Stomach (tissue), 9 donors: ENCODE data around the gene NFIX. TPM values are rescaled to one million over a fixed set of nuclear protein-coding genes. Genes with fewer than 3 reads are reported as not detected.

Experiments used
- DNase-seq, 2 donors: peaks; one replicate each; pipeline versions ENCODE4 v3.0.0 to v3.0.0-alpha.2; 2013 to 2019
- H3K27ac ChIP-seq, 5 donors: fragments of 200-600 bp in 4 of 5; sonication (generic) in 4 of 5; one replicate each; pipeline ENCODE4 v1.5.1; 2013 to 2019; ENCODE audit warnings: mild to moderate bottlenecking in 1 of 5, moderate library complexity in 1 of 5
- H3K27me3 ChIP-seq, 3 donors: fragments of 200-600 bp; sonication (generic); one replicate each; pipeline ENCODE4 v1.5.1; 2017 to 2019; ENCODE audit warnings: mixed run types in 1 of 3
- H3K36me3 ChIP-seq, 4 donors: fragments of 200-600 bp; sonication (generic); 1 replicate in 3 of 4; 2 replicates in 1 of 4; pipeline ENCODE4 v1.5.1; 2016 to 2019
- H3K4me1 ChIP-seq, 4 donors: fragments of 200-600 bp; sonication (generic); one replicate each; pipeline ENCODE4 v1.5.1; 2016 to 2019
- H3K4me3 ChIP-seq, 4 donors: fragments of 200-600 bp; sonication (generic) in 3 of 4; one replicate each; pipeline ENCODE4 v1.5.1; 2016 to 2019; ENCODE audit warnings: mild to moderate bottlenecking in 1 of 4
- H3K9me3 ChIP-seq, 4 donors: fragments of 200-600 bp; sonication (generic); one replicate each; pipeline ENCODE4 v1.5.1; 2016 to 2019
- EP300 ChIP-seq: sonication (generic); formaldehyde crosslinking; IDR thresholded peaks from one replicate; pipeline ENCODE4 v1.6.1; 2017; ENCODE audit warnings: antibody characterized with exemption
- POLR2A ChIP-seq, 4 donors: fragments of 450-650 bp; IDR thresholded peaks; one replicate each; pipeline ENCODE4 v1.6.1; 2016; ENCODE audit warnings: antibody characterized with exemption in 4 of 4, control low read depth in 2 of 4, mild to moderate bottlenecking in 1 of 4, moderate library complexity in 1 of 4
- POLR2AphosphoS5 ChIP-seq, 3 donors: sonication (generic); formaldehyde crosslinking; IDR thresholded peaks; one replicate each; pipeline ENCODE4 v1.6.1; 2016; ENCODE audit warnings: antibody characterized with exemption in 3 of 3
- WGBS, 5 donors: extraction: QIAGEN DNeasy Blood & Tissue Kit in 3 of 5; methylation state at CpG; one replicate each; pipeline versions ENCODE4 v1.1.5 to v1.1.7; 2013 to 2018; 5-methylcytosine and 5-hydroxymethylcytosine counted together
- intact Hi-C: fragments of 100-400 bp; cut with DNase I; formaldehyde crosslinking; loops from one replicate; pipeline ENCODE4 v1.15.1; 2023; ENCODE audit warnings: low total_unique reads
- polyA plus RNA-seq, 3 donors: library from polyadenylated mRNA; stranded (reverse); fragments of 200-250 nt; gene quantifications; one replicate each; pipeline ENCODE4 v1.2.3, GENCODE V29; 2013
- total RNA-seq, 5 donors: library from RNA; depleted of rRNA; stranded (reverse); fragments of >200 nt; gene quantifications; one replicate each; pipeline versions ENCODE4 v1.1.0 to v1.2.3, GENCODE V29; 2014 to 2016
- TF ChIP-seq, protein P1 (sequence below), 7 experiments: fragments of 450-650 bp in 4 of 7; fragments of 200-600 bp in 3 of 7; sonication (generic) in 3 of 7; IDR thresholded peaks; one replicate each; pipeline ENCODE4 v1.5.1; 2016 to 2019; ENCODE audit warnings: antibody characterized with exemption in 7 of 7, control low read depth in 2 of 7, mild to moderate bottlenecking in 1 of 7
- donor health status: healthy with polysubstance abuse.
- donor health status: Bipolar disorder and iron deficiency.
- donor health status: healthy.

NFIX gene
- total and polyA plus RNA-seq, 8 donors = 11.5 to 183 (median 37.6) TPM

DNA sequence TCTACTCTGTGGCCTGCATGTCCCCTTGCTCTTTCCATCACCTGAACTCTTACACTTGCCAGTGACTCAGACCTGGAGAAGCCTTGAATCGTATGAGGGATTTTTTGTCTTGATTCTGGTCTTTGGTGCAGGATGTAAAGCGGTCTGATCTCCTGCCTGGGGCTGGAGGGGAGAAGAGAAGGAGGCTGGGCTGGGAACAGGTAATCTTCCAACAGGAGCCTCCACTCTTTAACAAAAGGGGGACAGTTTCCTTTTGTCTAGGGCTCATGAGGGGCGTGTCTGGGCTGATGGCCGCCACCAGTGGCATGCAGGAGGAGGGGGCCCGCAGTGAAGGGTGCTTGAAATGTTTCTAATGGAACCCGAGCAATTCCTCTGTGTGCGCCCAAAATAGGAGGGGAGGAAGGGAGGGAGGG lies 24.7 kb downstream of the NFIX start:
- WGBS, 5 donors = 55 to 68% (median 60%) methylated on average over 7 of the region's 7 CpGs
- Histone ChIP-seq H3K4me1 (peaks cover 89 to 100% (median 95%) of the 10 kb centered on the region in 4 donors), H3K36me3 (no peaks in the 10 kb centered on the region), H3K27ac (peak overlapping the region; percentile 45 to 94 (median 91)), H3K27me3 (peaks cover 0 to 4% (median 0%) of the 10 kb centered on the region in 3 donors), H3K4me3 (no peak overlapping the region), H3K9me3 (no peaks in the 10 kb centered on the region)
- TF ChIP-seq EP300 (no peak), POLR2A (IDR thresholded peaks at IDR 0.05) (no peak), POLR2AphosphoS5 (IDR thresholded peaks at IDR 0.05) (no peak)
- TF ChIP-seq, protein P1, sequence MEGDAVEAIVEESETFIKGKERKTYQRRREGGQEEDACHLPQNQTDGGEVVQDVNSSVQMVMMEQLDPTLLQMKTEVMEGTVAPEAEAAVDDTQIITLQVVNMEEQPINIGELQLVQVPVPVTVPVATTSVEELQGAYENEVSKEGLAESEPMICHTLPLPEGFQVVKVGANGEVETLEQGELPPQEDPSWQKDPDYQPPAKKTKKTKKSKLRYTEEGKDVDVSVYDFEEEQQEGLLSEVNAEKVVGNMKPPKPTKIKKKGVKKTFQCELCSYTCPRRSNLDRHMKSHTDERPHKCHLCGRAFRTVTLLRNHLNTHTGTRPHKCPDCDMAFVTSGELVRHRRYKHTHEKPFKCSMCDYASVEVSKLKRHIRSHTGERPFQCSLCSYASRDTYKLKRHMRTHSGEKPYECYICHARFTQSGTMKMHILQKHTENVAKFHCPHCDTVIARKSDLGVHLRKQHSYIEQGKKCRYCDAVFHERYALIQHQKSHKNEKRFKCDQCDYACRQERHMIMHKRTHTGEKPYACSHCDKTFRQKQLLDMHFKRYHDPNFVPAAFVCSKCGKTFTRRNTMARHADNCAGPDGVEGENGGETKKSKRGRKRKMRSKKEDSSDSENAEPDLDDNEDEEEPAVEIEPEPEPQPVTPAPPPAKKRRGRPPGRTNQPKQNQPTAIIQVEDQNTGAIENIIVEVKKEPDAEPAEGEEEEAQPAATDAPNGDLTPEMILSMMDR (IDR thresholded peaks at IDR 0.05) = no peak
- no peak for DNase-seq
- intact Hi-C loops = no loop called here

DNA sequence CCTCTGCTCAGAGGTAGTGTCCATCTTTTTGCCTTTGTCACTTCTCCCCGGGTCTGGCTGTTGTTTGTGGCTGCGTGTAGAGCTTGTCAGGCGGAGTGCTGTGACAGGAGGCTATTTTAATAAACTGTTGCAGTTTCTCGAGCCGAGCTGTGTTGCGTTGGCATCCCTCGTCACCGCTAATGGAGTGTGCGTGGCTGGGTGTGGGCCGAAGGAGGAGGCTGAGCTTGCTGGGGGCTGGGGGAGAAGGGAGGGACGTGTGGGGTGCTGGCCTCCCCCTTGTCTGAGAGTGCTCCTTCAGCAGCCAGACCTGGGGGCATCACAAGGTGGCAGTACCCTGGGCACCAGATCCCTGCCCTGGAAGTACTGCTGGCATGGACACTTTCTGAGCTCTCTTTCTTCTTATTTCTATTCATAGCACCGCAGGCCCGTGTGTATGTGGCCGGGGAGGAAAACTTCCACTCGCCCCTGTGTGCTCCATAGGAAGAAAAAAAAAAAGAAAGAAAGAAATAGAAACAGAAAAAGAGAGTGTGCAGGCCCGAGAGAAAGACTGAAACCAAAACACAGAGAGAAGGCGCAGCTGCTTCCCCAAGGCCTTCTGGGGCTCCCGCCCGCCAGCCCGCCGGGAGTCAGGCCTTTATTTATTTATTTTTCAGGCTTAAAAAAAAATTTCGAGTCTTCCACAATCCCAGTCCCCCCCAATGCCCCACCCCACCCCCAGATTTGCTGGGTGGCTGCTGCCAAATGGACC lies 27.0 kb downstream of the NFIX start:
- H3K27me3 ChIP-seq = peaks cover 0 to 2% (median 0%) of the 10 kb centered on the region in 3 donors
- peak in 1 of 2 donors; percentile 65 for DNase-seq
- intact Hi-C loops = no loop called here
- no peaks in the 10 kb centered on the region for H3K9me3 ChIP-seq
- H3K27ac ChIP-seq = peak overlapping the region; percentile 75 to 94 (median 91)
- WGBS, 5 donors = 7 to 17% (median 11%) methylated on average over 21 to 22 of the region's 22 CpGs
- peaks cover 88 to 100% (median 94%) of the 10 kb centered on the region in 4 donors for H3K4me1 ChIP-seq
- peak overlapping the region; percentile 38 to 55 (median 46) for H3K4me3 ChIP-seq
- no peaks in the 10 kb centered on the region for H3K36me3 ChIP-seq
- TF ChIP-seq POLR2A (IDR thresholded peaks at IDR 0.05) (no peak), POLR2AphosphoS5 (IDR thresholded peaks at IDR 0.05) (peak in 1 of 3 donors; percentile 6)

DNA sequence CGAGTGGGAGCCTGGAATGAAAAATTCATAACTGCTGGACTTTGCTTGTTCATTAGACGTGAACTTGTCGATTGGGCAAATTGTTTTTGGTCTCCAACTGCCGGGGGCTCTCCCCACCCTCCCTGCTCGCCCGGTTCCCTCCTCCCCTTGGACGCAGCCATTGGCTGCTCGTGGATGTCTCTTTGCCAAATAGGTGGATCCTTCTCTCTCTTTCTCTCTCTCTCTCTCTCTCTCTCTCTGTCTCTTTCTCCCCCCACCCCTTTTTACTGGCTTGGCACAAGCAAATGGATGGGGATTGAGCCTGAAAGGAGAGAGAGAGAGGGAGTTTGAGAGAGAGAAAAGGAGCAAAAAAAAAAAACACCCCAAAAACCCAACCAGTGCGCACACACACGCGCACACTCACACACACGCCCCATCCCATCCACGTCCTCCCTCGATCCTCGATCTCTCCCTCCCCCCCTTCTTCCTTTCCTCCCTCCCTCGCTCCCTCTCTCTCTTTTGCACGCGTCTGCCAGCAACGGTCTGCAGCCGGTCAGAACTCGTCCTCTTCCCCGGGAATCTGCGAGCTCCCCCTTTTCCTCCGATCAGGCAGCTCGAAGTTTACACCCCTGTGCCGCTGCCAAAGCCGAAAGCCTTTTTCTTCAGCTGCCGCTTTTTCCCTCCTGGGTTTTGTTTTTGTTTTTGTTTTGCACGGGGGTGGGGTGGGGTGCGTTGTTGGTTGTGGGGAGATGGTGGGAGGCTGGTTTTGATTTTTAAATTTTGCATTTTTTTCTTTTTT lies 27.8 kb downstream of the NFIX start:
- peak; percentile 68 to 95 for DNase-seq
- intact Hi-C loops = no loop called here
- H3K4me1 ChIP-seq = peaks cover 88 to 100% (median 94%) of the 10 kb centered on the region in 4 donors
- 1 to 7% (median 2%) methylated on average over 30 of the region's 30 CpGs for WGBS, 5 donors
- no peaks in the 10 kb centered on the region for H3K36me3 ChIP-seq
- no peaks in the 10 kb centered on the region for H3K9me3 ChIP-seq
- H3K27me3 ChIP-seq = no peaks in the 10 kb centered on the region
- TF ChIP-seq POLR2A (IDR thresholded peaks at IDR 0.05) (no peak), POLR2AphosphoS5 (IDR thresholded peaks at IDR 0.05) (peak in 2 of 3 donors; percentile 11 to 29), EP300 (no peak)
- TF ChIP-seq, protein P1 (IDR thresholded peaks at IDR 0.05) = no peak
- H3K27ac ChIP-seq = peak overlapping the region; percentile 75 to 94 (median 91)
- peak overlapping the region; percentile 38 to 55 (median 46) for H3K4me3 ChIP-seq

DNA sequence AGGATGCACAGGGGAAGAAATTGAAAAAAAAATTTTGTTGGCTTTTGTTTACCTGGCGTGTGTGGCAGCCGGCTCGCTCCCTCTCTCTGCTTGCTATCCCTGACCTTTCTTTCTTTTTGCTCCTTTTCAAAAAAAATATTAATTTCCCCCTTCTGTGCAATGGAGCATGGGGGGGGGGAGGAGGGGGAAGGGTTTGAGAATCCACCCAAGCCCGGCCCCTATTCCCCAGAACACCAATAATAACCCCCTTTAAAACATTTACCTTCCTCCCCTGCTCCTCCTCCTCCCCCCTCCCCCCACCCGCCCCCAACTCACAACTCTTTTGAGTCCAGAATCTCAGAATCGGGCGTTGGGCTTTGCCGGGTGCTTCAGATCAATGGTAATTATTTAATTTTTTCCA lies 28.4 kb downstream of the NFIX start:
- peak overlapping the region; percentile 56 to 94 (median 91) for H3K27ac ChIP-seq
- peaks cover 88 to 100% (median 94%) of the 10 kb centered on the region in 4 donors for H3K4me1 ChIP-seq
- H3K36me3 ChIP-seq = no peaks in the 10 kb centered on the region
- peak overlapping the region; percentile 38 to 55 (median 46) for H3K4me3 ChIP-seq
- H3K9me3 ChIP-seq = no peaks in the 10 kb centered on the region
- intact Hi-C loops = no loop called here
- DNase-seq = peak in 1 of 2 donors; percentile 53
- TF ChIP-seq EP300 = no peak
- TF ChIP-seq, protein P1 (IDR thresholded peaks at IDR 0.05) = no peak
- TF ChIP-seq POLR2A (IDR thresholded peaks at IDR 0.05) = no peak
- TF ChIP-seq POLR2AphosphoS5 (IDR thresholded peaks at IDR 0.05) = no peak
- H3K27me3 ChIP-seq = no peaks in the 10 kb centered on the region
- WGBS, 5 donors = 2 to 7% (median 5%) methylated on average over 8 of the region's 8 CpGs
